Activated T-helper 9 cell treated with anti-CD3 and anti-CD28 coated beads, Interleukin-2, amount 50 U/mL, for 16 hours (primary cell): ENCODE results near the gene CCL11.

Experiments used
- DNase-seq: peaks from one replicate; pipeline ENCODE4 v3.0.0-alpha.2; 2020; ENCODE audit warnings: low read depth

CCL11 gene

GRCh38 chr17:34257299-34257985 is 28.1 kb upstream of the CCL11 start:
- DNase-seq, result no peak

- no peak for DNase-seq
These were observed 27.6 kb upstream of the CCL11 start for GRCh38 chr17:34257986-34258326.

GRCh38 chr17:34259146-34259545 is 26.4 kb upstream of the CCL11 start:
- no peak for DNase-seq

GRCh38 chr17:34260861-34261260 is 24.7 kb upstream of the CCL11 start:
- no peak for DNase-seq

GRCh38 chr17:34261568-34262337 is 23.8 kb upstream of the CCL11 start:
- DNase-seq, result no peak

- DNase-seq, result no peak
These were observed 19.8 kb upstream of the CCL11 start for GRCh38 chr17:34265711-34266110.

- DNase-seq, result no peak
These were observed 15.6 kb upstream of the CCL11 start, which contains the start of gene CCL7 for GRCh38 chr17:34269969-34270368. CCL7 (plus strand) TSS chr17:34270221; CDS start chr17:34270291, 70 bp downstream.

- no peak for DNase-seq
These were observed 9.7 kb upstream of the CCL11 start for GRCh38 chr17:34275881-34276280.

- DNase-seq, result no peak
These were observed 8.7 kb upstream of the CCL11 start for GRCh38 chr17:34276826-34277225.

- DNase-seq, result no peak
These were observed 2.0 kb upstream of the CCL11 start for GRCh38 chr17:34283571-34283970.

GRCh38 chr17:34287875-34288274 is 2.3 kb downstream of the CCL11 start:
- DNase-seq, result no peak

GRCh38 chr17:34290586-34290985 is 5.0 kb downstream of the CCL11 start:
- DNase-seq, result no peak

- DNase-seq, result no peak
These were observed 6.3 kb downstream of the CCL11 start for GRCh38 chr17:34291721-34292348.

- DNase-seq, result no peak
These were observed 13.5 kb downstream of the CCL11 start for GRCh38 chr17:34299027-34299426.

- DNase-seq, result no peak
These were observed 14.5 kb downstream of the CCL11 start for GRCh38 chr17:34299956-34300577.

GRCh38 chr17:34300652-34301370 is 15.3 kb downstream of the CCL11 start:
- DNase-seq, result no peak

GRCh38 chr17:34301986-34302385 is 16.4 kb downstream of the CCL11 start:
- DNase-seq, result no peak

- DNase-seq, result no peak
These were observed 17.1 kb downstream of the CCL11 start for GRCh38 chr17:34302636-34303035.

- no peak for DNase-seq
These were observed 18.1 kb downstream of the CCL11 start for GRCh38 chr17:34303606-34304005.

- no peak for DNase-seq
These were observed 19.5 kb downstream of the CCL11 start for GRCh38 chr17:34305061-34305460.

- no peak for DNase-seq
These were observed 20.1 kb downstream of the CCL11 start for GRCh38 chr17:34305606-34306005.

- no peak for DNase-seq
These were observed 20.9 kb downstream of the CCL11 start for GRCh38 chr17:34306466-34306865.
